GM12878 (cell line): ENCODE measurements around the gene SHB. TPM values are rescaled to one million over a fixed set of nuclear protein-coding genes. Genes with fewer than 3 reads are reported as not detected.

Experiments
- ATAC-seq: fragments of 200-7000 bp; cut with Tn5 transposase; 3 replicates; pipeline ENCODE4 v1.9.1; 2020; ENCODE audit warnings: mild to moderate bottlenecking, moderate library complexity
- BruUV-seq: library from RNA; stranded (reverse); fragments of 400-500 nt; replicated peaks from 2 replicates; lab custom pipeline; 2021; lab: Mats Ljungman, UMichigan
- CTCF ChIA-PET: fragments of 300-600 bp; sonication (Branson Sonifier 250); formaldehyde crosslinking; extraction: SDS; loops from one replicate; lab custom pipeline; 2021; ENCODE audit warnings: inconsistent platforms; lab: Yijun Ruan, JAX
- POLR2A ChIA-PET: fragments of 350-600 bp; formaldehyde crosslinking; extraction: SDS; loops from one replicate; lab custom pipeline; 2021; ENCODE audit warnings: inconsistent platforms; lab: Charles Lee
- RAD21 ChIA-PET: fragments of 300-600 bp; sonication (Branson Sonifier 250); formaldehyde crosslinking; loops from one replicate; lab custom pipeline; 2023; ENCODE audit warnings: antibody characterized with exemption; ENCODE audit not compliant: unreplicated experiment; lab: Charles Lee
- SMC1A ChIA-PET: fragments of 300-600 bp; sonication (Branson Sonifier 250); formaldehyde crosslinking; loops from one replicate; lab custom pipeline; 2023; ENCODE audit not compliant: unreplicated experiment, uncharacterized antibody; lab: Charles Lee
- DNase-seq: peaks from one replicate; pipeline ENCODE4 v3.0.0-alpha.2; 2011; ENCODE audit warnings: low read depth, low spot score
- FAIRE-seq: peaks from 3 replicates; lab custom pipeline; 2011; peaks lifted over from hg19 to GRCh38; lab: Jason Lieb, UNC
- H2AFZ ChIP-seq: 2 replicates; pipeline ENCODE4 v1.6.0; 2011; ENCODE audit warnings: low read depth, low read length, control low read depth; ENCODE audit not compliant: control insufficient read depth
- H3K27ac ChIP-seq: 2 replicates; pipeline ENCODE4 v1.5.1; 2011; ENCODE audit warnings: control low read depth; ENCODE audit not compliant: control insufficient read depth, insufficient read depth
- H3K27me3 ChIP-seq, 2 experiments: replicated peaks in 1 of 2; 2 replicates each; pipeline versions ENCODE4 v1.6.0 to v1.6.1; 2011; ENCODE audit warnings: low read length in 1 of 2; ENCODE audit not compliant: control insufficient read depth in 2 of 2, insufficient read depth in 2 of 2
- H3K36me3 ChIP-seq, 2 experiments: 2 replicates each; pipeline ENCODE4 v1.5.1; 2011; ENCODE audit warnings: low read length in 1 of 2; ENCODE audit not compliant: control insufficient read depth in 2 of 2, insufficient read depth in 2 of 2
- H3K4me1 ChIP-seq: 2 replicates; pipeline ENCODE4 v1.6.1; 2011; ENCODE audit warnings: mild to moderate bottlenecking, low read length, moderate library complexity, mixed read lengths; ENCODE audit not compliant: control insufficient read depth, insufficient read depth
- H3K4me2 ChIP-seq: 2 replicates; pipeline ENCODE4 v1.6.0; 2011; ENCODE audit warnings: control low read depth; ENCODE audit not compliant: control insufficient read depth, insufficient read depth
- H3K4me3 ChIP-seq: fragments of 200-600 bp; sonication (generic); 2 replicates; pipeline ENCODE4 v1.5.1; 2016
- H3K79me2 ChIP-seq: 2 replicates; pipeline ENCODE4 v1.6.0; 2011; ENCODE audit warnings: low read length; ENCODE audit not compliant: control insufficient read depth, insufficient read depth
- H3K9ac ChIP-seq: 2 replicates; pipeline ENCODE4 v1.8.0; 2011; ENCODE audit warnings: low read length, control low read depth, mixed read lengths; ENCODE audit not compliant: control insufficient read depth, insufficient read depth
- H3K9me3 ChIP-seq: replicated peaks from 3 replicates; pipeline ENCODE4 v1.5.1; 2011; ENCODE audit warnings: mild to moderate bottlenecking, low read length; ENCODE audit not compliant: control insufficient read depth, insufficient read depth
- H4K20me1 ChIP-seq: 2 replicates; pipeline ENCODE4 v1.6.0; 2011; ENCODE audit not compliant: control insufficient read depth, insufficient read depth
- CHD1 ChIP-seq: IDR thresholded peaks from 2 replicates; pipeline ENCODE4 v1.6.1; 2012; ENCODE audit warnings: low read depth, low read length, improper control_type of control experiment
- HCFC1 ChIP-seq: fragments of 150-350 bp; IDR thresholded peaks from 2 replicates; pipeline ENCODE4 v1.6.1; 2014; ENCODE audit warnings: low read length
- KLF5 ChIP-seq: fragments of 450-650 bp; IDR thresholded peaks from 2 replicates; pipeline ENCODE4 v1.6.1; 2014; ENCODE audit warnings: mild to moderate bottlenecking; ENCODE audit not compliant: partially characterized antibody
- MTA2 ChIP-seq: fragments of 450-650 bp; IDR thresholded peaks from 2 replicates; pipeline ENCODE4 v1.6.1; 2016; ENCODE audit warnings: low read depth, mild to moderate bottlenecking, moderate library complexity
- NR2F1 ChIP-seq: fragments of 450-650 bp; conservative IDR thresholded peaks from 2 replicates; pipeline ENCODE4 v1.6.1; 2017; ENCODE audit warnings: mild to moderate bottlenecking
- TARDBP ChIP-seq: IDR thresholded peaks from 2 replicates; pipeline ENCODE4 v1.6.1; 2016; ENCODE audit warnings: borderline replicate concordance
- WGBS: methylation state at CpG from one replicate; pipeline ENCODE4 v1.1.6; 2016; ENCODE audit warnings: low lambda C conversion rate; ENCODE audit not compliant: insufficient replicate concordance, insufficient coverage; ENCODE audit errors: missing lambda C conversion rate; 5-methylcytosine and 5-hydroxymethylcytosine counted together
- in situ Hi-C: fragments of 300-500 bp; cut with MboI; formaldehyde crosslinking; loops from 9 replicates; pipeline ENCODE4 v1.14.3; 2018; ENCODE audit warnings: mixed read lengths
- intact Hi-C: fragments of 100-400 bp; cut with micrococcal nuclease; formaldehyde crosslinking; loops from one replicate; pipeline ENCODE4 v1.14.2; 2022; ENCODE audit not compliant: unreplicated experiment
- polyA plus RNA-seq, 11 experiments: library from polyadenylated mRNA; depleted of rRNA in 4 of 11; unstranded in 6 of 11; stranded (reverse) in 5 of 11; fragments of >200 nt; fragmentation: Nextera tagmentation in 4 of 11; fragmentation: Illumina TruSeq in 1 of 11; extraction: Ambion mirVana in 4 of 11; extraction: Trizol in 1 of 11; gene quantifications; 1 replicate in 1 of 11; 2 replicates in 10 of 11; pipeline versions ENCODE4 v1.2.1 to v1.2.3, GENCODE V29; 2011 to 2016; ENCODE audit warnings: inconsistent platforms in 2 of 11, missing spikeins in 2 of 11, low read depth in 1 of 11
- total RNA-seq, 4 experiments: library from RNA; depleted of rRNA in 3 of 4; stranded (reverse); fragments of >200 nt in 3 of 4; fragmentation: Illumina TruSeq in 1 of 4; extraction: Trizol in 1 of 4; gene quantifications; 2 replicates each; pipeline versions ENCODE4 v1.2.1 to v1.2.3, GENCODE V29; 2013 to 2021
- TF ChIP-seq, protein P1 (sequence below): IDR thresholded peaks from 2 replicates; pipeline ENCODE4 v1.6.1; 2012; ENCODE audit warnings: low read length, inconsistent platforms
- TF ChIP-seq, protein P2 (sequence below): IDR thresholded peaks from 2 replicates; pipeline ENCODE4 v1.6.1; 2011; ENCODE audit warnings: borderline replicate concordance, low read depth, mild to moderate bottlenecking, moderate library complexity, low read length; ENCODE audit not compliant: insufficient read depth, poor library complexity, severe bottlenecking
- TF ChIP-seq, protein P3 (sequence below): IDR thresholded peaks from 2 replicates; pipeline ENCODE4 v1.6.1; 2011; ENCODE audit warnings: low read depth, mild to moderate bottlenecking, low read length, moderate library complexity, borderline replicate concordance; ENCODE audit errors: extremely low read depth
- TF ChIP-seq, protein P4 (sequence below): fragments of 450-650 bp; conservative IDR thresholded peaks from 2 replicates; pipeline ENCODE4 v1.6.1; 2017; ENCODE audit warnings: mild to moderate bottlenecking, moderate library complexity
- TF ChIP-seq, protein P5 (sequence below): fragments of 450-650 bp; IDR thresholded peaks from 2 replicates; pipeline ENCODE4 v1.6.1; 2017; ENCODE audit warnings: mild to moderate bottlenecking, moderate library complexity

Gene SHB
- total and polyA plus RNA-seq, 10 of the 15 experiments (the other 5 are each of a cell fraction or from before 2014, with no cell fraction given): 0.29 to 6.2 (median 1.3) TPM

DNA sequence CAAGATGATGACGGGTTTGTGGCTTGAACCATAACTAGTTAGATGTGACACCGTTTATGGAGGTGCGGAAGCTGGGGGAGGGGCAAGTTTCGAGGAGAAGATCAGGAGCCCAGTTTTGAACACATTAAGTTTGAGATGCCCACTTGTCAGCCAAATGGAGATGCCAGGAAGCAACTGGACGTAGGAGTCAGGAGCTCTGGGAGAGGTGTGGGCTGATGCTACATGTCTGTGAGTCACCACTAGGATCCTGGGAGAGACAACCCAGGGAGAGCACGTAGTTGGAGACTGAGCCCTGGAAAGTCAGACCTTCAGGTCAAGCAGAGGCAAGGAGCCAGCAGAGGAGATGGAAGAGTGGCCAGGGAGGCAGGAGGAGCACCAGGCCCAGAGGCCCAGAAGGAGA is 116.3 kb downstream of the SHB start (continued):
- TF ChIP-seq, protein P1, sequence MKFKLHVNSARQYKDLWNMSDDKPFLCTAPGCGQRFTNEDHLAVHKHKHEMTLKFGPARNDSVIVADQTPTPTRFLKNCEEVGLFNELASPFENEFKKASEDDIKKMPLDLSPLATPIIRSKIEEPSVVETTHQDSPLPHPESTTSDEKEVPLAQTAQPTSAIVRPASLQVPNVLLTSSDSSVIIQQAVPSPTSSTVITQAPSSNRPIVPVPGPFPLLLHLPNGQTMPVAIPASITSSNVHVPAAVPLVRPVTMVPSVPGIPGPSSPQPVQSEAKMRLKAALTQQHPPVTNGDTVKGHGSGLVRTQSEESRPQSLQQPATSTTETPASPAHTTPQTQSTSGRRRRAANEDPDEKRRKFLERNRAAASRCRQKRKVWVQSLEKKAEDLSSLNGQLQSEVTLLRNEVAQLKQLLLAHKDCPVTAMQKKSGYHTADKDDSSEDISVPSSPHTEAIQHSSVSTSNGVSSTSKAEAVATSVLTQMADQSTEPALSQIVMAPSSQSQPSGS: no peak
- TF ChIP-seq, protein P2, sequence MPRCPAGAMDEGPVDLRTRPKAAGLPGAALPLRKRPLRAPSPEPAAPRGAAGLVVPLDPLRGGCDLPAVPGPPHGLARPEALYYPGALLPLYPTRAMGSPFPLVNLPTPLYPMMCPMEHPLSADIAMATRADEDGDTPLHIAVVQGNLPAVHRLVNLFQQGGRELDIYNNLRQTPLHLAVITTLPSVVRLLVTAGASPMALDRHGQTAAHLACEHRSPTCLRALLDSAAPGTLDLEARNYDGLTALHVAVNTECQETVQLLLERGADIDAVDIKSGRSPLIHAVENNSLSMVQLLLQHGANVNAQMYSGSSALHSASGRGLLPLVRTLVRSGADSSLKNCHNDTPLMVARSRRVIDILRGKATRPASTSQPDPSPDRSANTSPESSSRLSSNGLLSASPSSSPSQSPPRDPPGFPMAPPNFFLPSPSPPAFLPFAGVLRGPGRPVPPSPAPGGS: no peak
- no peak for TF ChIP-seq NR2F1

DNA sequence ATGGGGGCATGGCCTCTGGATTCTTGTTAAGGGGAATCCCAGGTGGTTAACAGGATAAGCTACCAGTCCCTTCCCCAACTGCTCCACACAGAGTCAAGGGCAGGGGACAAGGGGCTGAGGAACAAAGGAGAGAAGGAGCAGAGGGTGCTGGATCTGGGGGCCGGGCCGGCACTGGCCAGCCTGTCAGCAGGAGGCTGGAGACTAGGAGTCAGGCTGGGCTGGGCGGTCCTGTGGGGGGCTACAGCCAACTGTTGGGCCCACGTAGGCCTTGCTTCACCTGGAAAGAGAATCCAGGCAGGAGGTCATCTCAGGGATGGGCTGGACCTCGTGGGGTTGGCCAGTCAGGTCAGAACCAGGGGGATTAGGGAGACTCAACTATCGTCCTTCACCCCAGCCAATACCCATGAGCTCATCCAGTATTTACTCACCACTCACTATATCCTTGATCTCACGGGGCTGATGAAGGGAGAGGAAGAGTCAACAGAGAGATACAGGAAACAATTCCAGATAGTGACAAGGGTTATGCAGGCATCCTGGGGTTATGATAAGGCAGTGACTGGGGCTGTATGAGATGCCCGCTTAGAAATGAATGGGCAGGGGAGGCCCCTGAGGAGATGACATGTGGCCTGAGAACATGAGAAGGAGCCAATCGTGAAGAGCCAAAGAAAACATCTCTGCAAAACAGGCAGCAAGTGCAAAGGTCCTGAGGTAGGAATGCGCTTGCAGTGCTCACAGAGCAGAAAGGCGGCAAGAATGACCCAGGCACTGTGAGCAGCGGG is 117.2 kb downstream of the SHB start:
- ChIA-PET POLR2A (no interaction called here), CTCF (interaction anchor here (1.0 kb wide), 2 partner anchors 38 to 208 kb away, joined by 3 read pairs; no protein-coding TSS in a partner anchor), SMC1A (interaction anchor here (0.8 to 1.6 kb wide), 3 partner anchors 26 to 112 kb away, joined by 3 to 5 read pairs (median 5); no protein-coding TSS in a partner anchor), RAD21 (interaction anchor here (0.6 to 1.3 kb wide), 4 partner anchors 8 to 181 kb away, joined by 3 to 4 read pairs (median 3); no protein-coding TSS in a partner anchor)
- Histone ChIP-seq H3K4me1 (peaks cover 30% of the 10 kb centered on the region), H3K79me2 (no peaks in the 10 kb centered on the region), H3K9me3 (no peaks in the 10 kb centered on the region), H3K36me3 (no peaks in the 10 kb centered on the region; a peak in 1 of 4 replicates), H2AFZ (no peak overlapping the region), H3K27me3 (no peaks in the 10 kb centered on the region), H3K4me3 (no peak overlapping the region), H4K20me1 (no peaks in the 10 kb centered on the region), H3K27ac (no peak overlapping the region), H3K4me2 (no peak overlapping the region), H3K9ac (no peak overlapping the region)
- no peak for FAIRE-seq
- intact Hi-C loops: no loop called here
- no peak for DNase-seq
- in situ Hi-C loops: no loop called here
- no peak for ATAC-seq
- 80% methylated on average over 12 of the region's 12 CpGs for WGBS
- no TSS peak for BruUV-seq
- TF ChIP-seq, protein P3, sequence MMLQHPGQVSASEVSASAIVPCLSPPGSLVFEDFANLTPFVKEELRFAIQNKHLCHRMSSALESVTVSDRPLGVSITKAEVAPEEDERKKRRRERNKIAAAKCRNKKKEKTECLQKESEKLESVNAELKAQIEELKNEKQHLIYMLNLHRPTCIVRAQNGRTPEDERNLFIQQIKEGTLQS: no peak
- TF ChIP-seq, protein P4, sequence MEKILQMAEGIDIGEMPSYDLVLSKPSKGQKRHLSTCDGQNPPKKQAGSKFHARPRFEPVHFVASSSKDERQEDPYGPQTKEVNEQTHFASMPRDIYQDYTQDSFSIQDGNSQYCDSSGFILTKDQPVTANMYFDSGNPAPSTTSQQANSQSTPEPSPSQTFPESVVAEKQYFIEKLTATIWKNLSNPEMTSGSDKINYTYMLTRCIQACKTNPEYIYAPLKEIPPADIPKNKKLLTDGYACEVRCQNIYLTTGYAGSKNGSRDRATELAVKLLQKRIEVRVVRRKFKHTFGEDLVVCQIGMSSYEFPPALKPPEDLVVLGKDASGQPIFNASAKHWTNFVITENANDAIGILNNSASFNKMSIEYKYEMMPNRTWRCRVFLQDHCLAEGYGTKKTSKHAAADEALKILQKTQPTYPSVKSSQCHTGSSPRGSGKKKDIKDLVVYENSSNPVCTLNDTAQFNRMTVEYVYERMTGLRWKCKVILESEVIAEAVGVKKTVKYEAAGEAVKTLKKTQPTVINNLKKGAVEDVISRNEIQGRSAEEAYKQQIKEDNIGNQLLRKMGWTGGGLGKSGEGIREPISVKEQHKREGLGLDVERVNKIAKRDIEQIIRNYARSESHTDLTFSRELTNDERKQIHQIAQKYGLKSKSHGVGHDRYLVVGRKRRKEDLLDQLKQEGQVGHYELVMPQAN: no peak
- TF ChIP-seq HCFC1: no peak
- no peak for TF ChIP-seq TARDBP
- no peak for TF ChIP-seq CHD1
- TF ChIP-seq, protein P5, sequence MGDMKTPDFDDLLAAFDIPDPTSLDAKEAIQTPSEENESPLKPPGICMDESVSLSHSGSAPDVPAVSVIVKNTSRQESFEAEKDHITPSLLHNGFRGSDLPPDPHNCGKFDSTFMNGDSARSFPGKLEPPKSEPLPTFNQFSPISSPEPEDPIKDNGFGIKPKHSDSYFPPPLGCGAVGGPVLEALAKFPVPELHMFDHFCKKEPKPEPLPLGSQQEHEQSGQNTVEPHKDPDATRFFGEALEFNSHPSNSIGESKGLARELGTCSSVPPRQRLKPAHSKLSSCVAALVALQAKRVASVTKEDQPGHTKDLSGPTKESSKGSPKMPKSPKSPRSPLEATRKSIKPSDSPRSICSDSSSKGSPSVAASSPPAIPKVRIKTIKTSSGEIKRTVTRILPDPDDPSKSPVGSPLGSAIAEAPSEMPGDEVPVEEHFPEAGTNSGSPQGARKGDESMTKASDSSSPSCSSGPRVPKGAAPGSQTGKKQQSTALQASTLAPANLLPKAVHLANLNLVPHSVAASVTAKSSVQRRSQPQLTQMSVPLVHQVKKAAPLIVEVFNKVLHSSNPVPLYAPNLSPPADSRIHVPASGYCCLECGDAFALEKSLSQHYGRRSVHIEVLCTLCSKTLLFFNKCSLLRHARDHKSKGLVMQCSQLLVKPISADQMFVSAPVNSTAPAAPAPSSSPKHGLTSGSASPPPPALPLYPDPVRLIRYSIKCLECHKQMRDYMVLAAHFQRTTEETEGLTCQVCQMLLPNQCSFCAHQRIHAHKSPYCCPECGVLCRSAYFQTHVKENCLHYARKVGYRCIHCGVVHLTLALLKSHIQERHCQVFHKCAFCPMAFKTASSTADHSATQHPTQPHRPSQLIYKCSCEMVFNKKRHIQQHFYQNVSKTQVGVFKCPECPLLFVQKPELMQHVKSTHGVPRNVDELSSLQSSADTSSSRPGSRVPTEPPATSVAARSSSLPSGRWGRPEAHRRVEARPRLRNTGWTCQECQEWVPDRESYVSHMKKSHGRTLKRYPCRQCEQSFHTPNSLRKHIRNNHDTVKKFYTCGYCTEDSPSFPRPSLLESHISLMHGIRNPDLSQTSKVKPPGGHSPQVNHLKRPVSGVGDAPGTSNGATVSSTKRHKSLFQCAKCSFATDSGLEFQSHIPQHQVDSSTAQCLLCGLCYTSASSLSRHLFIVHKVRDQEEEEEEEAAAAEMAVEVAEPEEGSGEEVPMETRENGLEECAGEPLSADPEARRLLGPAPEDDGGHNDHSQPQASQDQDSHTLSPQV: no peak
- no peak for TF ChIP-seq KLF5
- no peak for TF ChIP-seq MTA2
